Liver (tissue), 9 donors: ENCODE data around the gene CACNA1C. TPM values are rescaled to one million over a fixed set of nuclear protein-coding genes. Genes with fewer than 3 reads are reported as not detected.

Experiments used
- DNase-seq: peaks from one replicate; pipeline ENCODE4 v3.0.0-alpha.2; 2017; ENCODE audit warnings: low spot score
- H3K27ac ChIP-seq, 2 donors: one replicate each; pipeline ENCODE4 v1.7.0; 2013; ENCODE audit warnings: inconsistent platforms in 2 of 2, low read length in 2 of 2, control low read depth in 1 of 2, low read depth in 1 of 2, mild to moderate bottlenecking in 1 of 2
- H3K27me3 ChIP-seq, 4 donors: one replicate each; pipeline versions ENCODE4 v1.6.1 to v1.7.0; 2013; ENCODE audit warnings: low read length in 3 of 4, inconsistent platforms in 1 of 4, mild to moderate bottlenecking in 1 of 4, moderate library complexity in 1 of 4; ENCODE audit not compliant: control insufficient read depth in 4 of 4, insufficient read depth in 4 of 4
- H3K36me3 ChIP-seq, 4 donors: one replicate each; pipeline versions ENCODE4 v1.6.1 to v1.7.0; 2013; ENCODE audit warnings: low read length in 3 of 4, mild to moderate bottlenecking in 3 of 4, low read depth in 1 of 4, moderate library complexity in 1 of 4; ENCODE audit not compliant: control insufficient read depth in 4 of 4, insufficient read depth in 3 of 4
- H3K4me1 ChIP-seq, 4 donors: one replicate each; pipeline versions ENCODE4 v1.6.1 to v1.7.0; 2013; ENCODE audit warnings: low read length in 3 of 4, mild to moderate bottlenecking in 3 of 4, moderate library complexity in 1 of 4; ENCODE audit not compliant: control insufficient read depth in 4 of 4, insufficient read depth in 4 of 4
- H3K4me3 ChIP-seq, 3 donors: one replicate each; pipeline versions ENCODE4 v1.6.1 to v1.7.0; 2013; ENCODE audit warnings: low read length in 3 of 3, control low read depth in 1 of 3, low read depth in 1 of 3, mild to moderate bottlenecking in 1 of 3
- H3K9ac ChIP-seq, 2 donors: one replicate each; pipeline ENCODE4 v1.7.0; 2013; ENCODE audit warnings: low read length in 2 of 2, mild to moderate bottlenecking in 2 of 2, moderate library complexity in 2 of 2, control low read depth in 1 of 2, low read depth in 1 of 2
- H3K9me3 ChIP-seq, 4 donors: one replicate each; pipeline versions ENCODE4 v1.6.1 to v1.7.0; 2013; ENCODE audit warnings: low read length in 3 of 4; ENCODE audit not compliant: control insufficient read depth in 4 of 4
- ATF3 ChIP-seq: IDR thresholded peaks from 2 replicates; pipeline ENCODE4 v1.6.1; 2016; ENCODE audit warnings: antibody characterized with exemption
- CTCF ChIP-seq: fragments of 150-350 bp; IDR thresholded peaks from 2 replicates; pipeline ENCODE4 v1.5.1; 2017; ENCODE audit warnings: improper control_type of control experiment, low read depth, low read length; ENCODE audit not compliant: missing input control
- EGR1 ChIP-seq, 2 donors: IDR thresholded peaks; 2 replicates each; pipeline ENCODE4 v1.6.1; 2016 to 2018; ENCODE audit warnings: antibody characterized with exemption in 2 of 2, low read depth in 2 of 2
- FOXA1 ChIP-seq: IDR thresholded peaks from 2 replicates; pipeline ENCODE4 v1.6.1; 2016; ENCODE audit warnings: antibody characterized with exemption
- FOXA2 ChIP-seq: IDR thresholded peaks from 2 replicates; pipeline ENCODE4 v1.6.1; 2016; ENCODE audit warnings: antibody characterized with exemption
- GABPA ChIP-seq, 2 donors: IDR thresholded peaks in 1 of 2; conservative IDR thresholded peaks in 1 of 2; 2 replicates each; pipeline ENCODE4 v1.6.1; 2016; ENCODE audit warnings: antibody characterized with exemption in 2 of 2, mild to moderate bottlenecking in 1 of 2, moderate library complexity in 1 of 2
- HNF4A ChIP-seq, 2 donors: conservative IDR thresholded peaks; 2 replicates each; pipeline ENCODE4 v1.6.1; 2016; ENCODE audit warnings: antibody characterized with exemption in 2 of 2, mild to moderate bottlenecking in 2 of 2
- HNF4G ChIP-seq: IDR thresholded peaks from 2 replicates; pipeline ENCODE4 v1.6.1; 2016; ENCODE audit warnings: antibody characterized with exemption
- JUND ChIP-seq, 2 donors: IDR thresholded peaks; 2 replicates each; pipeline ENCODE4 v1.6.1; 2016; ENCODE audit warnings: antibody characterized with exemption in 2 of 2
- NR2F2 ChIP-seq: IDR thresholded peaks from 2 replicates; pipeline ENCODE4 v1.6.1; 2016; ENCODE audit warnings: antibody characterized with exemption
- RAD21 ChIP-seq, 2 donors: IDR thresholded peaks; 2 replicates each; pipeline ENCODE4 v1.6.1; 2016; ENCODE audit warnings: antibody characterized with exemption in 2 of 2, mild to moderate bottlenecking in 2 of 2
- REST ChIP-seq: IDR thresholded peaks from 2 replicates; pipeline ENCODE4 v1.6.1; 2016; ENCODE audit warnings: antibody characterized with exemption, mild to moderate bottlenecking
- RXRA ChIP-seq, 2 donors: IDR thresholded peaks; 2 replicates each; pipeline ENCODE4 v1.6.1; 2017 to 2018; ENCODE audit warnings: antibody characterized with exemption in 2 of 2, mild to moderate bottlenecking in 1 of 2
- SP1 ChIP-seq: IDR thresholded peaks from 2 replicates; pipeline ENCODE4 v1.6.1; 2018; ENCODE audit warnings: antibody characterized with exemption, mild to moderate bottlenecking
- TAF1 ChIP-seq: conservative IDR thresholded peaks from 2 replicates; pipeline ENCODE4 v1.6.1; 2016; ENCODE audit warnings: antibody characterized with exemption, mild to moderate bottlenecking
- YY1 ChIP-seq: IDR thresholded peaks from 2 replicates; pipeline ENCODE4 v1.6.1; 2016; ENCODE audit warnings: antibody characterized with exemption, mild to moderate bottlenecking
- ZBTB33 ChIP-seq: IDR thresholded peaks from 2 replicates; pipeline ENCODE4 v1.6.1; 2016; ENCODE audit warnings: antibody characterized with exemption
- WGBS: extraction: QIAGEN DNeasy Blood & Tissue Kit; methylation state at CpG from one replicate; pipeline ENCODE4 v1.1.7; 2013; 5-methylcytosine and 5-hydroxymethylcytosine counted together
- polyA plus RNA-seq, 2 donors: library from polyadenylated mRNA; stranded (reverse) in 1 of 2; unstranded in 1 of 2; fragments of 200-250 nt in 1 of 2; fragments of >200 nt in 1 of 2; fragmentation: Nextera tagmentation in 1 of 2; extraction: Ambion mirVana in 1 of 2; gene quantifications; one replicate each; pipeline versions ENCODE4 v1.2.1 to v1.2.3, GENCODE V29; 2013 to 2015
- total RNA-seq, 2 donors: library from RNA; depleted of rRNA; stranded (reverse); fragments of >200 nt; gene quantifications; one replicate each; pipeline ENCODE4 v1.2.3, GENCODE V29; 2014
- TF ChIP-seq, protein P1 (sequence below): IDR thresholded peaks from 2 replicates; pipeline ENCODE4 v1.6.1; 2016; ENCODE audit warnings: antibody characterized with exemption
- donor health status: healthy.
- donor health status: healthy.
- donor health status: healthy.
- donor health status: healthy.
- donor health status: healthy.

Gene CACNA1C
- total and polyA plus RNA-seq, 4 donors, result 0.23 to 1.9 (median 0.41) TPM

- no peak overlapping the region for H3K4me3 ChIP-seq
- 74% methylated on average over 18 of the region's 18 CpGs for WGBS
- no peak overlapping the region for H3K27ac ChIP-seq
- no peaks in the 10 kb centered on the region for H3K9me3 ChIP-seq
- DNase-seq, result no peak
- no peaks in the 10 kb centered on the region for H3K36me3 ChIP-seq
- no peaks in the 10 kb centered on the region for H3K4me1 ChIP-seq
- TF ChIP-seq FOXA1 (no peak), SP1 (no peak), RAD21 (IDR thresholded peaks at IDR 0.05) (no peak), ATF3 (no peak), HNF4A (conservative IDR thresholded peaks at IDR 0.05) (no peak), GABPA (IDR thresholded peaks at IDR 0.05 in 1 of 2, conservative IDR thresholded peaks at IDR 0.05 in 1 of 2) (no peak), CTCF (no peak), YY1 (no peak), JUND (IDR thresholded peaks at IDR 0.05) (no peak), RXRA (IDR thresholded peaks at IDR 0.05) (no peak), FOXA2 (no peak), HNF4G (no peak), ZBTB33 (no peak), REST (no peak), TAF1 (no peak), NR2F2 (no peak), EGR1 (IDR thresholded peaks at IDR 0.05; ENCODE audit: low read depth in 2 of 2) (no peak)
- TF ChIP-seq, protein P1, sequence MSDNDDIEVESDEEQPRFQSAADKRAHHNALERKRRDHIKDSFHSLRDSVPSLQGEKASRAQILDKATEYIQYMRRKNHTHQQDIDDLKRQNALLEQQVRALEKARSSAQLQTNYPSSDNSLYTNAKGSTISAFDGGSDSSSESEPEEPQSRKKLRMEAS, result no peak
- H3K9ac ChIP-seq, result no peak overlapping the region
- H3K27me3 ChIP-seq, result no peaks in the 10 kb centered on the region
These were observed 145.3 kb downstream of the CACNA1C start for GRCh38 chr12:2198005-2198501.
